Upper lobe of right lung (tissue), 1 donor: ENCODE data around the gene MAP3K5. TPM values are rescaled to one million over a fixed set of nuclear protein-coding genes. Genes with fewer than 3 reads are reported as not detected.

ENCODE experiments used
- ATAC-seq: fragments of 200-7000 bp; cut with Tn5 transposase; one replicate; pipeline ENCODE4 v1.9.1; 2020; ENCODE audit warnings: mild to moderate bottlenecking, moderate library complexity
- DNase-seq: peaks from one replicate; pipeline ENCODE4 v3.0.0-alpha.2; 2020
- H3K27ac ChIP-seq: fragments of 200-600 bp; one replicate; pipeline ENCODE4 v1.8.0; 2022
- H3K27me3 ChIP-seq: fragments of 200-600 bp; one replicate; pipeline ENCODE4 v1.8.0; 2022; ENCODE audit warnings: mild to moderate bottlenecking
- H3K36me3 ChIP-seq: fragments of 200-600 bp; one replicate; pipeline ENCODE4 v1.8.0; 2022
- H3K4me1 ChIP-seq: fragments of 200-600 bp; one replicate; pipeline ENCODE4 v1.8.0; 2022
- H3K4me3 ChIP-seq: fragments of 200-600 bp; one replicate; pipeline ENCODE4 v1.8.0; 2022; ENCODE audit warnings: mild to moderate bottlenecking
- H3K9me3 ChIP-seq: fragments of 200-600 bp; one replicate; pipeline ENCODE4 v1.8.0; 2022
- CTCF ChIP-seq: fragments of 200-600 bp; IDR thresholded peaks from one replicate; pipeline ENCODE4 v1.8.0; 2022; ENCODE audit warnings: antibody characterized with exemption
- intact Hi-C: fragments of 100-400 bp; cut with DNase I; formaldehyde crosslinking; loops from one replicate; pipeline ENCODE4 v1.11.0; 2022
- total RNA-seq: library from RNA; stranded (reverse); fragmentation: NEBNext Ultra II Directional; extraction: Animal tissue kit (Norgen Biotek cat#: 25700); gene quantifications from one replicate; pipeline ENCODE4 v1.2.1, GENCODE V29; 2021
- donor health status: DM: no; HTN: yes; CAD: no; lungs with severe emphysema.

Gene MAP3K5
- total RNA-seq, 1 donor from 2014 or later: 32.5 TPM

GRCh38 chr6:136582711-136583471, 209.4 kb downstream of the MAP3K5 start:
- intact Hi-C loops: no loop called here
- H3K4me1 ChIP-seq: peaks cover 3% of the 10 kb centered on the region
- no peaks in the 10 kb centered on the region for H3K27me3 ChIP-seq
- TF ChIP-seq CTCF: peak; percentile 60
- peak; percentile 63 for ATAC-seq
- no peak overlapping the region for H3K4me3 ChIP-seq
- peaks cover 61% of the 10 kb centered on the region for H3K36me3 ChIP-seq
- no peak for DNase-seq
- no peaks in the 10 kb centered on the region for H3K9me3 ChIP-seq
- peak overlapping the region; percentile 64 for H3K27ac ChIP-seq

DNA sequence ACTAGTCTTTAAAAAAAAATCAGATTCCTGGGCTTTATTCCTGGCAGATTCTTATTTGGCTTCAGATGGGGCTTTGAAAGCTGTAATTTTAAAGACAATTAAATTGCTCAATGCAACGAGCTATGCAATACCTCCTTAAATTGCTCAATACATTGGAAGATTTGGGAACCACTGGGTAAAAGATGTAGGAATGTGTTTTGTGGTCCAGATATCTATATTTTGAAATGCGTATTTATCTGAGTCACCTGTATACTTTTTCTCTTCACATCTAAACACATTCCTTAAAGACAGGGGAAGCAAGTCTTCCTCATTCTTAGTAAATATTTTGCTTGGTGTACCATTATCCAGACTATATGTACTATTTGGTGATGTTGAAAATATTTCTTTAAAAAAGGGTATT, 212.5 kb downstream of the MAP3K5 start:
- Histone ChIP-seq H3K36me3 (peaks cover 74% of the 10 kb centered on the region), H3K27ac (no peak overlapping the region), H3K4me1 (no peaks in the 10 kb centered on the region), H3K4me3 (no peak overlapping the region), H3K27me3 (no peaks in the 10 kb centered on the region), H3K9me3 (no peaks in the 10 kb centered on the region)
- intact Hi-C loops: no loop called here
- no peak for DNase-seq
- no peak for ATAC-seq
- TF ChIP-seq CTCF: no peak

DNA sequence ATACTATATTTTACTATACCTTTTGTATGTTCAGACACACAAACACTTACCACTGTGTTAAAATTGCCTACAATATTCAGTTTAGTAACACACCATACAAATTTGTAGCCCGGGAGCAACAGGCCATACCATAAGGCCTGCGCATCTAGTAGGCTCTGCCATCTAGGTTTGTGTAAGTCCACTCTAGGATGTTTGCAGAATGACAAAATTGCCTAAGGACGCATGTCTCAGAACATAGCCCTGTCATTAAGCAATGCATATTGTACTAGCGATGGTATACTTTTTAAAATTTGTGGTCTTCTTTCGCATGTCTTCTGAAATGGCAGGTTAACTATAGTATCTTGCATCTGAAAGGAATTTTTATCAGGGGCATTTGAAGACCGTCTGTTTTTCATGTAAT, 215.5 kb downstream of the MAP3K5 start:
- DNase-seq (no peak), ATAC-seq (no peak)
- no peak for TF ChIP-seq CTCF
- no peaks in the 10 kb centered on the region for H3K9me3 ChIP-seq
- H3K27me3 ChIP-seq: no peaks in the 10 kb centered on the region
- H3K4me1 ChIP-seq: no peaks in the 10 kb centered on the region
- no peak overlapping the region for H3K27ac ChIP-seq
- intact Hi-C loops: no loop called here
- peaks cover 69% of the 10 kb centered on the region for H3K36me3 ChIP-seq
- H3K4me3 ChIP-seq: no peak overlapping the region

- H3K4me3 ChIP-seq: no peak overlapping the region
- H3K36me3 ChIP-seq: peaks cover 33% of the 10 kb centered on the region
- no peaks in the 10 kb centered on the region for H3K9me3 ChIP-seq
- ATAC-seq: no peak
- no peak for DNase-seq
- TF ChIP-seq CTCF: no peak
- no peaks in the 10 kb centered on the region for H3K27me3 ChIP-seq
- H3K27ac ChIP-seq: no peak overlapping the region
- intact Hi-C loops: no loop called here
- H3K4me1 ChIP-seq: no peaks in the 10 kb centered on the region
These were observed 220.8 kb downstream of the MAP3K5 start for GRCh38 chr6:136571496-136571895.

DNA sequence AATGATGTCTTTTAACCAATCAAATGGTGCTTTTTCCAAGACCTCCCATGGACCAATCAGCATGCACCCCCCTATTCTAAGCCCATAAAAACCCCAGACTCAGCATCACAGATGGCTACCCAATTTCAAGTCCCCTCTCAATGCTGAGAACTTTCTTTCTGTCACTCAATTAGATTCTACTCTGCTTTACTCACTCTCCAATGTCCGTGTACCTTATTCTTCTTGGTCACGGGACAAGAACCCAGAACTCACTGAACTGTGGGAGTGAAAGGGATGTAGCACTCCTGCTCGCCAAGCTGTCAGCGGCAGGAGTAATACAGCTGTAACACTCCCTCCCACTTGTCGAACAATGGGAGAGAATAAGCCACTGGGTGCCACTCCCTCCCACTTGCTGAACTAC, 221.2 kb downstream of the MAP3K5 start:
- Histone ChIP-seq H3K36me3 (peaks cover 33% of the 10 kb centered on the region), H3K4me1 (no peaks in the 10 kb centered on the region), H3K27me3 (no peaks in the 10 kb centered on the region), H3K27ac (no peak overlapping the region), H3K4me3 (no peak overlapping the region), H3K9me3 (no peaks in the 10 kb centered on the region)
- intact Hi-C loops: no loop called here
- ATAC-seq (no peak), DNase-seq (no peak)
- TF ChIP-seq CTCF: no peak
